AG09309 (cell line): ENCODE results near the gene USP10.
A peak's percentile ranks its signal among the peaks of the same experiment; 100 is the strongest.

Experiments used
- DNase-seq: peaks from one replicate; pipeline ENCODE4 v3.0.0-alpha.2; 2010; ENCODE audit warnings: low read depth
- H3K4me3 ChIP-seq: 2 replicates; pipeline ENCODE4 v1.5.1; 2011; ENCODE audit warnings: mild to moderate bottlenecking, low read depth, low read length, moderate library complexity; ENCODE audit not compliant: control insufficient read depth
- CTCF ChIP-seq: IDR thresholded peaks from 2 replicates; pipeline ENCODE4 v1.5.1; 2011; ENCODE audit warnings: mild to moderate bottlenecking, low read depth, low read length, inconsistent platforms; ENCODE audit not compliant: insufficient read depth, control insufficient read depth; ENCODE audit errors: missing control alignments

The USP10 gene

GRCh38 chr16:84807776-84808175 lies 108.0 kb downstream of the USP10 start:
- DNase-seq, result no peak
- H3K4me3 ChIP-seq, result no peak overlapping the region
- no peak for TF ChIP-seq CTCF

GRCh38 chr16:84808826-84809225 lies 109.0 kb downstream of the USP10 start:
- no peak overlapping the region for H3K4me3 ChIP-seq
- no peak for DNase-seq
- no peak for TF ChIP-seq CTCF

- no peak for TF ChIP-seq CTCF
- peak; percentile 86 for DNase-seq
- no peak overlapping the region for H3K4me3 ChIP-seq
Measured at GRCh38 chr16:84810518-84811273, 110.9 kb downstream of the USP10 start.

GRCh38 chr16:84811529-84811928 lies 111.7 kb downstream of the USP10 start:
- no peak for TF ChIP-seq CTCF
- no peak overlapping the region for H3K4me3 ChIP-seq
- no peak for DNase-seq

GRCh38 chr16:84813141-84813934 lies 113.5 kb downstream of the USP10 start:
- DNase-seq, result no peak
- no peak overlapping the region for H3K4me3 ChIP-seq
- no peak for TF ChIP-seq CTCF

GRCh38 chr16:84815462-84815861 lies 115.7 kb downstream of the USP10 start:
- no peak for TF ChIP-seq CTCF
- no peak overlapping the region for H3K4me3 ChIP-seq
- no peak for DNase-seq
